GM19099 (cell line): ENCODE measurements around the gene TIFAB.

Experiments used
- POLR2A ChIP-seq: IDR thresholded peaks from 3 replicates; pipeline ENCODE4 v1.6.1; 2011; ENCODE audit warnings: low read depth; ENCODE audit not compliant: insufficient read length; ENCODE audit errors: extremely low read depth

The TIFAB gene

DNA sequence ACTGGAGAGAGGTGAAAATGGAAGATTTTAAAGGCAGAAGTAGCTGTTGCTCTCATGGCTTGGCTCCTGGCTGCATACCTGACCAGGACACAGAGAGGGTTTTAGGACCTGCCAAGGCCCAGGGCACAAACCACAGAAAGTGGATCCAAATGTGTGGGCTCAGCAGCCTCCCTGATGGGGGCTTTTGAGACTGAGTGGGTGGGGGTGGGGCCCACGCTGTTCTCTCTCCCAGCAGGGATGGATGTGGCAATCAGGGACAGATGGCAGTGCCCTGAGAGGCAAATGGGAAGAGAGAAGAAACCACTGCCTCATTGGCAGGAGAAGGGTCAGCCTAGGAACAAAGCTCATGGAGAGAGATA lies 34.9 kb upstream of the TIFAB start:
- no peak for TF ChIP-seq POLR2A

DNA sequence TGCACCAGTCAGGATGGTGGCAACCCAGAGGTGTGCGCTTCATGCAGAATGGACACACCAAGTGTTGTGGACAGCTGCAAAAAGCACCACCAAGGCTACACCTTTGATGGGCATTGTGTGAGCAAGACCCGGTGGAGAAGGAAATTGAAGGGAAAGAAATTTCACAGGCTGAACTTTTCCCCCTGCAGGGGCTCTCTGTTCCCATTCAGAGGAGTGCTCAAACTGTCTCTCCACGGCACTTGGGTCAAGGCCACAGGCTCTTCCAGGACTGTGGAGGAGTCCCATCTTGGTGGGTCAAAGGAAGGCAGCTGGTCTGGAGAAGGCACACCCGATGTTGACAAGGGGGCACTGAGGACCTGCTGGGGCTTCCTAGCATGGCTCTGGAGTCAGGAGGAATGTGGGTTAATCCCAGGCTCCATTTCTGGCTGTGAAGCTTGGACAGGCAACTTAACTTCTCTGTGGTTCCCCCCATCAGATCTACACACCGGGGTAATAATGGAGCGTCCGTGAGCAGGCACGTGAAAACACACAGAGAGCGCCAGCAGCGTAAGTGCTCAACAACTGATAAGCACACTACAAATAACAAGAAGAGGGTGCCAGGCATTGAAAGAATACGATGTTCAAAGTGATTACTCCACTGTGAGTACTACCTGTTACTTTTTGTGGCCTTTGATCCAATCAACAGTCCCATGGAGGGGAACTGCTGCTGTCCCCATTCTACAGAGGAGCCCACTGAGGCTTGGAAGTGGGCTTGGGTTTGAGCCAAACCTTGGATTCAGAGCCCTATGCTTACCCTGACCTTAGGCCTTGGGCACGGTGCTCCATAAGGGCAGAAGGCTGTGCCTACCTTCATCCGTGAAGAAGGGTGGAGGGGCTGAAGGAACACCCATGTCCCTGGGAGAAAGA lies 34.2 kb upstream of the TIFAB start:
- TF ChIP-seq POLR2A = no peak

DNA sequence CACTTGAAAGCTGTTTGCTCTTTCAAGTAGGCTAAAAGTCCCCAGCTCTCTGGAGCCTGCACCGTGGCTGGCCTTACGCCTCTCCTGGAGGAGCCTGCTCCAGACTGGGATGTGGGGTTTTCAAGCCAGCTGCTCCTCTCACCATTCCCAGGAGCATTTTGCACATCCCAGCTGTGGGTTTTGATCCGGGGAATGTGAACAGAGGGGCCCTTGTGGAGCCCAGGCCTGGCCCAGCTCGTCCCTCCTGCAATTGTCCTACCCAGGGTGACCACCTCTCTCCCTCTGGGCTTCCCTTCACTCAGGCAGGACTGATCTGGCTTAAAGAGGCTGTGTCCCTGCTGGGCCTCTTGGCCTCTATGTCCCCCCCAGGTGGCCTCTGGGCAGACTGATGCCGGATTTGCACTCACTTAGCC lies 32.5 kb upstream of the TIFAB start:
- no peak for TF ChIP-seq POLR2A

DNA sequence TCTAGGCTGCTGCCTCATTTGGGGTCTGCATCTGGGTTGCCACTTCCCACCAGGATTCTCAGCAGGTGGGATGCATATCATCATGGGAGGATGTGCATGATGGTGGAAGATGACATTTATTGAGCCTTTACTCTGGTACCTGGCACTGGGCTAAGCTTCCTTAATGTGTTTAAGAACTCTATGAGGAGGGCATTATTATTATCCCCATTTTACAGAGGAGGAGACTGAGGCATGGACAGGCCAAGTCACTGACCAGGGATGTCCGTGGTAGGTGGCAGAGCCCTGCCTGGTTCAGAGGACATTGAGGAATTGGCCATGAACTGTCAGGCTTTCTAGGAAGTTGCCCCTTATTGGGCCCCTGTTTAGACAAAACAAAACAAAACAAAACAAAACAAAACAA lies 31.1 kb upstream of the TIFAB start:
- TF ChIP-seq POLR2A = no peak

DNA sequence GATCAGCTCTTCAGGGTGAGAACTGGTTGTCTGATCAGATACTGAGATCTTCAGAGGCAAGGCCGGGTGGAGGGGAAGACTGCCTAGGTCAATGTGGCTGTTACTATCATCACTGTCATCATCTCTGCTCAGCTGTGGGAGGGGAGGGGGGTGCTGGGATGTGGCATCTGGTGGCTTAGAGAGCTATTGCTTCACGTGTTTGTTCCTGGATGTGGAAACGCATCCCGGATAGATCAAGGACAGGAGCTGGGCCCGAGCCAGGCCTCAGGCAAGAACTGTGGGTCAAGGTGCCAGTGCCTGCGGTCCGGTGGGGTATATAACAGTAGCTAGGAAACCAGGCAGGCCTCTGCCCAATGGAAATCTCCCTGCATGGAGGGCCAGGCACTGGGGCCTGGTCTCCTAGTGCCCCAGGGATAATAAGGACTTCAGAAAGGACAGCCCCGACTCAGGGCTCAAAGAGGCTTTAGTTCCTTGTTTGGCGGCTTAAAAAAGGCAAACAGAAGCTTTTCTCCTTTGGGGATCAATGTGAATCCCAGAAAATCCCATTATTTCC lies 30.3 kb upstream of the TIFAB start:
- TF ChIP-seq POLR2A = no peak

DNA sequence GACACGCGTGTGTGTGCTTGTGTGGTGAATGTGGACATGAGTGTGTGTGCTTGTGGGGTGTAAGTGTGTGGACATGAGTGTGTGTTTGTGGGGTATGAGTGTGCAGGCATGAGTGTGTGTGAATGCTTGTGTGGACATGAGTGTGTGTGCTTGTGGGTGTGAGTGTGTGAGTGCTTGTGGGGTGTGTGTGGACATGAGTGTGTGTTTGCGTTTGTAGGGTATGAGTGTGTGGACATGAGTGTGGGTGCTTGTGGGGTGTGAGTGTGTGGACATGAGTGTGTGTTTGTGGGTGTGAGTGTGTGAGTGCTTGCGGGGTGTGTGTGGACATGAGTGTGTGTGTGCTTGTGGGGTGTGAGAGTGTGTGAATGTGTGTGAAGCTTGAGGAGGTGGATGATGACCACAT lies 29.8 kb upstream of the TIFAB start:
- TF ChIP-seq POLR2A = no peak

DNA sequence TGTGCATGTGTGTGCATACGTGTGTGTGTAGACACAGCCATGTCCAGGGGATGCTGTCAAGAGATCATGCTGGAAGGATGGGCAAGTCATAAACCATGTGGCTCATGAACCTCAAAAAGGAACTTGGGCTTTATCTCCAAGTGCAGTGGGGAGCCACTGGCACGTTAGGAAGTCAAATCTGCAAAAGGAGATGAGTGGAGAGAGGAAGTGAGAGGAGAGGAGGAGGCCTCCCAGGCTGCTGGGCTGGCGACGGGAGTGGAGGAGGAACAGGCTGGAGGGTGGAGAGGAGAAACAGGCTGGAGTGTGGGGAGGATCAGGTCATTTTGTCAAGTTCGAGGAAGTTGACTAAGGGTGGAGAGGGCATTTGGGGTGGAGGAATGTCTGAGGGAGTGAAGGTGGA lies 29.2 kb upstream of the TIFAB start:
- TF ChIP-seq POLR2A = no peak

DNA sequence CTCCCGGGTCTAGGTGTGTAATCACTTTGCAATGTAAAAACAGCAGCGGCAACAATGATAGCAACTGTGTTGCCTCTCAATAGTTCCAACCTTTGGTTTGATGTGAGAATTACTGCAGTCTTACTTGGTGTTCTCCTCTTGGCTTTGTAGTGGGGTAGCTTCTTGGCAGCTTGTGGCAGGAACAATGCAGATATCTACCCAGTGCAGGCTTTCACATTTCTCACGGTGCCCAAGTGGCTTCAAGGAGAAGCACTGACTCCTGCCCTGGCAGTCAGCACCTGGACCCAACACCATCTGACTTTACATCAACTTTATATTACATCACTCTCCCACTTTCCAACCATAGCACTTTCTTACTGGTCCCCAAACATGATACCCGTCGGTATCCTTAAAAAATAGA lies 28.4 kb upstream of the TIFAB start:
- no peak for TF ChIP-seq POLR2A

DNA sequence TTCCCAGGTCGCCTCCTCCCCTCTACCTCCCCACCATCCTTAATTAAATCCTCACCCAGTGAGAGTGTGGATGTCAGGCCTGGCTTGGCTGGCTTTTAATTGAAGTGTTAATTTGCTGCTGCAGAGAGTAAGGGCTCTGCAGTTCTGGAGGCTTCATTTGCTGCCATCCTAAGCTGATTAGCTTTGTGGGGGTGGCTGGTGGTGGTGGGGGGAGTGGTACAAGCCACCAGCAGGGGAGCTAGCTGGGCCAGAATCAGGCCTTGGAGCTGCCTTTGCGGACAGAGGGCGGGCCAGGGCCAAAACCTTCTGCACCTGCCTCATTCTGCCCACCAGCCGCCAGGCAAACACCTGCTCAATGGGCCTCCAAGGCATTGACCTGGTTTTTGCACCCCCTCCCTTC lies 26.8 kb upstream of the TIFAB start:
- TF ChIP-seq POLR2A = no peak

DNA sequence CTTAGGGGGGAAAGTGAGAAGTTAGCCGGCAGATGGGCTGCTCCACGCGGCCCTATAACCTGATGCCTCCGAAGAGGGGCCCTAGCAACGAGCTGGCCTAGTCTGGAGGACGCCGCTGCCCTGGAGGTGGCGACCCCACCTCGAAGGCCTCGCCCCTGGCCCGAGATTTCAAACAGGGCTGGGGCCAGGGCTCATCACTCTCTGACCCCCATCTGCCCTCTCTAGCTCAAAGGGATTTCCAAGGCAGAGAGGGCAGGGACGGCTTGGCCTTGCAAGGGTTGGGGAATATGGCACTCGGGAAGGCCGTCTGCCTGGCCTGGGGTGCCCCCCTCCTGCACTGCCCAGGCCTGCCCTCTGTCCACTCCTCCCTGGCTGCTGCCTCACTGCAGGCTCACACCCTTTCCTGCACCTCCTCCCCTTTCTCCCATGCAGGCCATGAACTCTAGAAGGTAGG lies 25.5 kb upstream of the TIFAB start:
- TF ChIP-seq POLR2A = no peak

DNA sequence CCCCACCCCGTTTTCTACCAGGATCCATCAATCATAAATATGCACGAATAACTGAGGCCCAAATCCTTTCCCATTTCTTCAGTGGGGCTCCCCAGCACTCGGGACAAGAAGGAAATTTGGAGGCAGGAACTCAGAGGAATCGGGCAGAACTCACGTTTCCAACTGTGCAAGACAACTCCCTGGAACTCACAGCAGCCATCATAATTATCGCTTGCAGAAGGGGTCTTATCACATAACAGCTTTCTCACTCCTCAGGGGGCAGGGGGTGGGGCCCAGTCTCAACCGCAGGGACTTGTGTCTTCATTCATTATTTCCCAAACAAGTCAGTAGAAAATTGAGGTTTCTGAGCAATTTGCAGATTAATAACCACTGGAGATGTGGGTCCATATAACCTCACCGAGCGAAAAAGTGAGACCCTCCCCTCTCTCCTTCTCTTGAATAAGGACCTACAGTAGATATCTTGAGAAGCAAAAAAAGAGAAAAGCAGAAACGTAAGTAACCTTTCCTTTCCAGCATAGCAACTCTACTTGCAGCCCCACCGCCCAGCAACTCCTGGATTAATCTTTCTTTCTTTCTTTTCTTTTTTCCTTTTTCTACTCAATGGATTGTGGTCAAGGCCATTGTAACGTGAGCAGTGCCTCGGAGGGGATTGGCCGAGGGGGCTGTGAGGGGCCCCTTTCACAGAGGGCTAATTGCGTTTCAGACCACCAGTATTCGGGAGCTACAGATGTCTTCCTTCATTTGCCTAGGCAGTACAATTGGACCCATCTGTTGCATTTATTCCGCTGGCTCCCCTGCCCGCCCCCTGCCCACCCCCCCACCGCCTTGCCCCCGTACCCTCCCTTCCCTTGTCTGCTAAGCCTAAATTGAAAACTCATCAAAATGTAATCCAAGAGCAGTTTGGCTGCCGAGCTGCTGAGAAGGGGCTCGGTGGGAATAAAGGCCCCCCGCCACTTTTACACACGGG lies 24.7 kb upstream of the TIFAB start:
- no peak for TF ChIP-seq POLR2A

DNA sequence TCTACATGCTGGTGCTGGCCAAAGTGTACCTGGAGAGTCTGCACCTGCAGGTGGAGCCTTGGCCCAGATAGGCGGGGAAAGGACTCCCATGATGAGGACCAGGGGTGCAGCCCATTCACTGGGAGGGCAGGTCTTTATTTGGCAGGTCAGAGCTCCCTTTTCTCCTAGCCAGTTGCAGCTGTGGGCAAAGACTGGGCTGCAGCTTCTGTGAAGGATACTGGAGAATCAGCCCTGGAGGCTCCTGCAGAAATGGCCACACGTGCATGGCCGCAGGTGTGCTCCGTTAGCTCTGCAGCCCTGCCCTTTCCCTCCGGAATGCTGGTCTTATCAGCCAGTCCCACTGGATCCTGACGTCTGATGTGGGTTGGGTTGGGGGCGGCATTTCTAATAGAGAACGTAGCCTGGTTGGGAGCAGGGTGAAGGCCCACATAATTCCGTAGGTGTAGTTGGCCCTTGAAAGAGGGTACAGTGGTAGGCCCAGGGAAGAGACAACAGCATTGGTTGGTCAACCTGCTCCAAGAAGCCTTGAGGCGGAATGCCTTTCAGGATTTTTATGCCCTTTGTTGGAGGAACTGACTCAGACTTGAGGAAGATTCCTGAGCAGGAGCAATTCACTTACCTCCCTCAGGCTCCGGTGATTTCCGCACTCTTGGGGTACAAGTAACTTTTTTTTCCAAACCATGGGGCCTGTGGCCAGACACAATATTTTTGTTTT lies 22.0 kb upstream of the TIFAB start:
- TF ChIP-seq POLR2A = no peak

DNA sequence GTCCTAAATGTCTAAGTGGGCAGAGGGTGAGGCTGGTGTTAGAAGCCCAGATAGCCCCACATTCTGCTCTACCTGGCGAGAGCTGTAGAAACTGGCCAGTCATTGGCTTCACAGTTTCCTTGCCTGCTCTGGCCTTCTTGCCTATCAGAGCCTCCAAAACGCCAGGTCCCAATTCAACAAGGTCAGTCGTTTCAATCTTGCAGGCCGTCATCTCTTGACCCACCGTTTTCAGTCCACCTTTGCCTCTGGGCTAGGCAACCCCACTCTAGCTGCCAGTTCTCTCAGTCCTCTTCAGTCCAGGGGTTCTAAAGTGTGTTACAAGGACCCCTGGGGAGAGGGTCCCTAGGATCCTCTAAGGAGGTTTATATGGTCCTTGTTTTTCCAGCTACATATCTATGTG lies 20.0 kb upstream of the TIFAB start:
- no peak for TF ChIP-seq POLR2A

DNA sequence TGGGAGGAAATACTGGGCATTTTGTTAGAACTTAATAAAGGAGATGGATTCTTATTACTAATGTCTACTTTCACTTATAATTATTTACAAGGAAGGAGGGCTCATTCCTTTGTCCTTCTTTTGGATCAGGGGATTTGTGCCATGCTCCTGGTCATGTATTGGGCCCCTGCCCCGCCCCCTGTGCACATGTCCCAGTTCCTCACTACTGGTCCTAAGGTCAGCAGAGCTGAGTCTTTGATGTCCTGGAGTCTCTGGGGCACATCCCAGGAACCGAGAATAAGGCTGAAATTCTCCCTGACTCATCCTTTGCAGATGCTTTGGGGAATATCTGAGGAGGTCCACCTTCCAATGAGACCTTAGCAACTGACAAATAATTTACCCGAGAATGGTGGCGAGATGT lies 19.6 kb upstream of the TIFAB start:
- no peak for TF ChIP-seq POLR2A

DNA sequence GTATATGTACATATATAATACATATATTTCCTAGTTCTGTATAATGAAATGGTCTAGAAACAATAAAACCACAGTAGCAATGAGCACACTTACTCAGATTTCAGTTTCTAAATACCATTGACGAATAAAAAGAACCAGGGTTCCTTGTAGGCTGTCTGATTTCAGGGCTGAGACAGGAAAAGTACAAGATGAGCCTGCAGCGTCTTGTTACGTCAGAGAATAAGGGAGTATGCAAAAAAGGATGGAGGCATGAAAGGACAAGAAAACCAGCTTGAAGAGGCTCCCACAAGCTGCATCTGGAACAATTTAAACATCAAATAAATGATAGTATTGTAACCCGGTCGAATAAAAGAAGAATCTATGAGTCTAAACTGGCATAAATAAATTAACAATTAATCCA lies 17.8 kb upstream of the TIFAB start:
- no peak for TF ChIP-seq POLR2A
